ENCODE data around the gene IFIT3. TPM values are rescaled to one million over a fixed set of nuclear protein-coding genes. Genes with fewer than 3 reads are reported as not detected.

Gene IFIT3
- total RNA-seq, 1 donor: 90.2 TPM

DNA sequence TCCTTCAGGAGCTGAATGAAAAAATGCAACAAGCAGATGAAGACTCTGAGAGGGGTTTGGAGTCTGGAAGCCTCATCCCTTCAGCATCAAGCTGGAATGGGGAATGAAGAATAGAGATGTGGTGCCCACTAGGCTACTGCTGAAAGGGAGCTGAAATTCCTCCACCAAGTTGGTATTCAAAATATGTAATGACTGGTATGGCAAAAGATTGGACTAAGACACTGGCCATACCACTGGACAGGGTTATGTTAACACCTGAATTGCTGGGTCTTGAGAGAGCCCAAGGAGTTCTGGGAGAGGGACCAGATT, 20.6 kb upstream of the IFIT3 start:
- DNase-seq (ENCODE audit: low read depth): no peak
- no peak overlapping the region for H3K4me3 ChIP-seq (ENCODE audit: low read depth, low read length)
- no peak for TF ChIP-seq CTCF (IDR thresholded peaks at IDR 0.05; ENCODE audit: insufficient read depth, low read depth, low read length)

GRCh38 chr10:89308266-89308665, 19.5 kb upstream of the IFIT3 start:
- no peak overlapping the region for H3K4me3 ChIP-seq (ENCODE audit: low read depth, low read length)
- no peak for DNase-seq (ENCODE audit: low read depth)
- no peak for TF ChIP-seq CTCF (IDR thresholded peaks at IDR 0.05; ENCODE audit: insufficient read depth, low read depth, low read length)

DNA sequence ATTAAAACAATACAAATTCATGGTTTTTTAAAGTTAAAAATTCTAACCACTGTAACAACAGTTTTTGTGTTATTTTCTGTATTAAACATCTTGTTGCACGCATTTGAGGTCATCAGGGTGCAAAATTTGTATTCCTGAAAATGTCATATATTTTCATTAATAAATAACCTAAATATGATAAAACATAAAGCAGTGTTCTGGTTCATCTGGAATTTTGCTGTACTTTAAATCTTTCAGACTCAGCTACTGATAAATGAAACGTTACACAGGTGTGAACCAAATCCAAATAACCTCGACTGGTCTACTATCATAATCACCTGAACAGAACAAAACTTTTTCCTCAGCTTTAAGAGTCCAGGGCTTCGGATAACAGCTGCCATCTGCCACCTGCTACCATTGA, 19.1 kb upstream of the IFIT3 start:
- TF ChIP-seq CTCF (IDR thresholded peaks at IDR 0.05; ENCODE audit: insufficient read depth, low read depth, low read length): no peak
- no peak overlapping the region for H3K4me3 ChIP-seq (ENCODE audit: low read depth, low read length)
- DNase-seq (ENCODE audit: low read depth): no peak

DNA sequence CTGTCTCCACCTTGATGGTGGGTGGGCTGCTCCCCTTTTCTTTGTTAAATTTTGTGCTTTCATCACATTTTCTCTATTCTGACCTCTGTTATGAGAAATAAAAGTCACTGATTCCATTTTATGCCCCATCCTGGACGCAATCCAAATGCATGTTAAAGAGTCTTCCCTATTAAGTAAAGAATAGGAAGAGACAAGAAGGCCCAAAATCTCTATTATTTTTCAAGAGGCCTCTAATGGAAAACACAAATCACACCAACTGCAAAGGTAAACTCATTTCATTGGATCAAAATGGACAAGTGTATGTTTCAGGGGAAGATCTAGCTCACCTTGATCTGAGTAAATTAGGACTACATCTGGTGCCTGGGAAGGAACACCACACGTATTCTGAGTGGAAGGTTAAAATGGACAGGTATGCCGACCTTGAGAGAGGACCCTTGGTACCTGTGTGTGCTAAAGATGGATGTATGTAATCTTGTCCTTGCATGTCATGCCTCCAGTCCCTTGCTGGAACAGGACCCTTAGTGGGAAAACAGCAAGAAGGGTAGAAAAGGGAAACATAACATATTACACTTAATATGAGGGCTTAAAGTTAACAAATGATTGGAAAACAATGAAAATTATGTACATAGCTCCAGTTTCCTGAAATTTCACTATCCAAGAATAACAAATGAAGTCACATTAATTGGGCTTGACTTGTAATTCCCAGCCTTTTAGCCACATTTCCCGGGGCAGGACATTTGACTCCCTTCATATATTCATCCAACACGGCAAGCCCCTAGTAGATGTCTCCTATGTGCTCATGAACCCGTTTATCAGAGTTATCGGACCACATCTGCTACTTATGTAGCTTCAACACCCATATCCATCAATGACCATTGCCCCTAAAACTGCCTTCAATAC, 18.4 kb upstream of the IFIT3 start:
- no peak for DNase-seq (ENCODE audit: low read depth)
- TF ChIP-seq CTCF (IDR thresholded peaks at IDR 0.05; ENCODE audit: insufficient read depth, low read depth, low read length): no peak
- H3K4me3 ChIP-seq (ENCODE audit: low read depth, low read length): no peak overlapping the region

DNA sequence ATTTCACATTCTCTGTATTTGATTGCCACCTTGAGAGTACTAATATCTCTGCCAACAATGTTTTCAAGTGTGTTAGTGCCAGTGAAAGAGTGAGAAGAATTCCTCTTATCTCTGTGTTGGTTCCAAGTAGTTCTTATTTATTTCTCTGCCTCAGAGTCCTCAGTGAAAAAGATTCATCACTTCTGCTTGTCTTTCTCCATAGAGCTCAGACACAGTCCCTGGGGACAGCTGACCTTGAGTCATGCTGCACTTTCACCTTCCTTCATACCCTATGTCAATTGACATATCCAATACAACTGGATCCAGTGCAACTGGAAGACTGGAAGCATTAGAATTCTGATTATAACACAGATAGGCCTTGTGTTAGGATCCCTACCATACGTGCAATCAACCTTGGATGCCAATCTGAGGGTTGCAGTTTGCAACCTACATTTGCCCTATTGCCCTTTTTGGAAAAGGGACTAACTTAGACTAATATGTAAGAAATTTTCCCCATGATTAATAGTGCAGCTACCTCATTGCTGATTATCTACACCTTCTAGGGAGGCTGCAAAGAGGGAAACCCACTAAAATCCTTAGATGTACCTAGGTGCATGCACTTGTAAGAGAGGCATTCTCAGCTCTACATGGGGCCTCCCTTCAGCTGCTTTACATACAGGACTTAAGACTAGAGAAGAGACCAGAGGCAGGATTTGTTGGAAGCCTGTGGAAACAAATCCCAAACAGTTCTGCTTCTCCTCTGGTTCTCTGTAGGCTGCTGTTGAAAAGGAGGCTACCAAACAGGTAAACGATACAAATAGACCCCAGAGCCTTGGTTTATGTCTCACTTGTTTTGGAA, 17.5 kb upstream of the IFIT3 start:
- no peak for DNase-seq (ENCODE audit: low read depth)
- TF ChIP-seq CTCF (IDR thresholded peaks at IDR 0.05; ENCODE audit: insufficient read depth, low read depth, low read length): no peak
- no peak overlapping the region for H3K4me3 ChIP-seq (ENCODE audit: low read depth, low read length)

- no peak for TF ChIP-seq CTCF (IDR thresholded peaks at IDR 0.05; ENCODE audit: insufficient read depth, low read depth, low read length)
- H3K4me3 ChIP-seq (ENCODE audit: low read depth, low read length): no peak overlapping the region
- DNase-seq (ENCODE audit: low read depth): no peak
Measured at GRCh38 chr10:89312973-89313372, 14.8 kb upstream of the IFIT3 start.
